A673 (cell line): ENCODE results near the gene SCUBE3. TPM values are rescaled to one million over a fixed set of nuclear protein-coding genes. Genes with fewer than 3 reads are reported as not detected.

Experiments
- BruUV-seq: library from RNA; stranded (reverse); fragments of 400-500 nt; replicated peaks from 2 replicates; lab custom pipeline; 2021; lab: Mats Ljungman, UMichigan
- CTCF ChIA-PET: fragments of 300-600 bp; sonication (Branson Sonifier 250); formaldehyde crosslinking; loops from one replicate; lab custom pipeline; 2022; ENCODE audit warnings: antibody characterized with exemption; lab: Charles Lee
- POLR2A ChIA-PET: fragments of 300-600 bp; sonication (Branson Sonifier 250); formaldehyde crosslinking; loops from one replicate; lab custom pipeline; 2022; ENCODE audit warnings: antibody characterized with exemption; ENCODE audit not compliant: low non-redundant PET; lab: Charles Lee
- DNase-seq: peaks from one replicate; pipeline ENCODE4 v3.0.0-alpha.2; 2015; ENCODE audit warnings: low spot score
- H3K27ac ChIP-seq: fragments of 200-600 bp; sonication (generic); 2 replicates; pipeline ENCODE4 v1.5.1; 2016; ENCODE audit warnings: mixed run types, low read depth, mild to moderate bottlenecking, mixed read lengths, antibody characterized with exemption, low read length; ENCODE audit not compliant: poor library complexity, severe bottlenecking
- H3K27me3 ChIP-seq: fragments of 200-600 bp; sonication (generic); replicated peaks from 2 replicates; pipeline ENCODE4 v1.6.1; 2017; ENCODE audit warnings: mixed run types, low read depth, mild to moderate bottlenecking, mixed read lengths, antibody characterized with exemption, low read length; ENCODE audit not compliant: insufficient read depth, poor library complexity
- H3K36me3 ChIP-seq: fragments of 200-600 bp; sonication (generic); 2 replicates; pipeline ENCODE4 v1.6.1; 2016; ENCODE audit warnings: mixed run types, mild to moderate bottlenecking, mixed read lengths, antibody characterized with exemption, low read length; ENCODE audit not compliant: insufficient read depth, poor library complexity, severe bottlenecking
- H3K4me1 ChIP-seq: fragments of 200-600 bp; sonication (generic); 2 replicates; pipeline ENCODE4 v1.6.1; 2017; ENCODE audit warnings: mixed run types, mild to moderate bottlenecking, mixed read lengths, antibody characterized with exemption, low read length; ENCODE audit not compliant: insufficient read depth, poor library complexity, severe bottlenecking
- H3K4me3 ChIP-seq: fragments of 200-600 bp; sonication (generic); 2 replicates; pipeline ENCODE4 v1.5.1; 2016; ENCODE audit warnings: low read depth, mixed run types, mild to moderate bottlenecking, mixed read lengths, low read length; ENCODE audit not compliant: poor library complexity, severe bottlenecking
- H3K9me3 ChIP-seq: fragments of 200-600 bp; sonication (generic); 2 replicates; pipeline ENCODE4 v1.6.1; 2016; ENCODE audit warnings: mixed run types, low read depth, mild to moderate bottlenecking, mixed read lengths, antibody characterized with exemption, low read length; ENCODE audit not compliant: poor library complexity, severe bottlenecking
- CTCF ChIP-seq: fragments of 300-800, 200-600 bp; sonication (generic); conservative IDR thresholded peaks from 2 replicates; pipeline ENCODE4 v1.5.1; 2017; ENCODE audit warnings: low read depth, mild to moderate bottlenecking, antibody characterized with exemption, low read length, moderate library complexity, mixed read lengths
- EZH2 ChIP-seq: fragments of 200-600 bp; sonication (generic); IDR thresholded peaks from 2 replicates; pipeline ENCODE4 v1.6.1; 2017; ENCODE audit warnings: borderline replicate concordance, low read depth, mild to moderate bottlenecking, mixed read lengths, antibody characterized with exemption, low read length; ENCODE audit not compliant: poor library complexity, severe bottlenecking
- intact Hi-C: fragments of 100-400 bp; cut with micrococcal nuclease; formaldehyde crosslinking; loops from one replicate; pipeline ENCODE4 v1.10.0; 2022; ENCODE audit not compliant: unreplicated experiment
- total RNA-seq: library from RNA; stranded (reverse); gene quantifications from 2 replicates; pipeline ENCODE4 v1.2.3, GENCODE V29; 2021

The SCUBE3 gene
- total RNA-seq, 1 experiment from 2014 or later, result 0.04 TPM

GRCh38 chr6:35300848-35301247 lies 87.1 kb downstream of the SCUBE3 start:
- no peak for DNase-seq
- no TSS peak for BruUV-seq
- intact Hi-C loops, result no loop called here
- Histone ChIP-seq H3K27me3 (no peaks in the 10 kb centered on the region), H3K4me3 (no peak overlapping the region), H3K27ac (no peak overlapping the region), H3K4me1 (no peaks in the 10 kb centered on the region), H3K9me3 (no peaks in the 10 kb centered on the region), H3K36me3 (no peaks in the 10 kb centered on the region)
- POLR2A ChIA-PET, result no interaction called here
- CTCF ChIA-PET, result no interaction called here
- no peak for TF ChIP-seq EZH2
- TF ChIP-seq CTCF, result no peak

Other genes starting within 250 kb of the SCUBE3 start
- gene TCP11, start 72.6 kb upstream of the SCUBE3 start, total RNA-seq, result not detected in 2 replicates
- 28.7 and 36.0 TPM in 2 replicates for gene ZNF76, start 45.8 kb downstream of the SCUBE3 start, total RNA-seq
- gene DEF6, start 83.9 kb downstream of the SCUBE3 start, total RNA-seq, result 0.37 and 0.44 TPM in 2 replicates
- gene PPARD, start 128.6 kb downstream of the SCUBE3 start, total RNA-seq, result 13.8 and 15.4 TPM in 2 replicates
- 19.2 and 23.4 TPM in 2 replicates for gene FANCE, start 238.4 kb downstream of the SCUBE3 start, total RNA-seq